ENCODE measurements around the gene TMEM131L.
"Not testable (repeated sequence)": the region's sequence is repeated elsewhere in the genome, so short reads cannot be mapped to it uniquely, and the experiment has no call there.

TMEM131L gene

DNA sequence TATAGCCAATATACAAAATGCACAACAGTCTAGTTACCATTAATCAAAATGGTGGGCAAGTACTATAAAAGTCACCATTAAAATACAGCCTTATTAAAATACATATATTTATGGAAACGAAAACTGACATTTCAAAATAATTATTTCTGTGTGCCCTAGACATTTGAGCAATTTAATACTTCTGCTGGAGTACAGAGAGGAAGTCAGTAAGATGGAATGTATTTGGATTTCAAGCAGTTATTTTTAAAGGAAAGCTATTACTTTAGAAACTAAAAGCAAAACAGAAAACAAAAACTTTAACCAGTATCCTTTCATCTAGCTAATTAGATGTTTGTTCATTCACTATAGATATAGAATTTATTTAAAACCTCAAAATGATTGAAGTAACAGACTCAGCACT, 180.1 kb downstream of the TMEM131L start:
- DNase-seq (ENCODE audit: low read depth in 3 of 3): no peak

- DNase-seq (ENCODE audit: low read depth in 3 of 3): no peak
Observed at GRCh38 chr4:153646978-153647377, 180.8 kb downstream of the TMEM131L start.

DNA sequence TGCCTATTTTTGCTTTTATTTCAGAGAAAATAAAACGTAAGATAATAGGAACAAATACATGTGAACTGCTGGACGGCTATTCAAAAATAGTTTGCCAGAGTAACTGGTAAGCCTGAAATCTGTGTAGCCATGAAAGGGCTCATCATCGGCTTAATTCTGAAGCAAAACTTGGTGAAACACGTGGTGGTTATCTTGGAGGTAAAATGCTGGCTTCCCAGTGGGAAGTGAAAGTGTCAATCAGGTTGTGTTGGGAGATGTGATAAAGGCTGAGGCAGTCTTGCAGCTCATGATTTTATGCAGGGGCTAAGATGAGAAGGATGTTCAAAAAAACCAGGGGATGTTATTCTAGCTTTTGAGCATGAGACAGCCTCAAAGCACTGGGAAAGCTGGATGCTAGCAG, 181.8 kb downstream of the TMEM131L start:
- DNase-seq (ENCODE audit: low read depth in 3 of 3): no peak

DNA sequence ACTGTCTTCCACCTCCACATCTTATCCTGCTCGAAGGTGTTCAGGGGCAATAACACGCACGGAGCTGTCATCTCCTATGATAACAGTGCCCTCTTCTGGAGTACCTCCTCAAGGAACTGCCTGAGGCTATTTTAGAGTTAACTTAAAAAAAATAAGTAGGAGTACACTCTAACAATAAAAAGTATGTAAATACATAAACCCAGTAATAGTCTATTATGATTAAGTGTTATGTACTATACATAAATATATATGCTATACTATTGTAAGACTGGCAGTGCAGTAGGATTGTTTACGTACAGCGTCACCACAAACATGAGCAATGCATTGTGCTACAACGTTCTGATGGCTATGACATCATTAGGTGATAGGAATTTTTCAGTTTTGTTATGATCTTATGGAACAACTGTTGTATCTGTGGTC, 183.4 kb downstream of the TMEM131L start:
- no peak for DNase-seq (ENCODE audit: low read depth in 3 of 3)

DNA sequence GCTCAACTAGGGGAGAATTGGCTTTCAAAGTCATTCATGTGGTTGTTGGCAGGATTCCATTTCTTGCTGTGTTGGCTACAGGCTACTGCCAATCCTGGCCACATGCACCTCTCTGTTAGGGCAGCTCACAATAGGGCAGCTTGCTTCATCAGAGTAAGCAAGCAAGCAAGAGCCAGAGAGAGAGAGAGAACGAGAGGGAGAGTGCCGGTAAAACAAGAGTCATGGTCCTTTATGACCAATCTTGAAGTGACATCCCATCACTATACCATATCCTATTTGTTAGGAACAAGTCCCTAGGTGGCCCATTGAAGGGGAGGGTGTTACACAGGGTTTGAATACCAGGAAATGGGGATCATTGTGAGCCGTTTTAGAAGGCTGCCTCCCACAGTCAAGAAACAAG, 185.0 kb downstream of the TMEM131L start:
- no peak for DNase-seq (ENCODE audit: low read depth in 3 of 3)

DNA sequence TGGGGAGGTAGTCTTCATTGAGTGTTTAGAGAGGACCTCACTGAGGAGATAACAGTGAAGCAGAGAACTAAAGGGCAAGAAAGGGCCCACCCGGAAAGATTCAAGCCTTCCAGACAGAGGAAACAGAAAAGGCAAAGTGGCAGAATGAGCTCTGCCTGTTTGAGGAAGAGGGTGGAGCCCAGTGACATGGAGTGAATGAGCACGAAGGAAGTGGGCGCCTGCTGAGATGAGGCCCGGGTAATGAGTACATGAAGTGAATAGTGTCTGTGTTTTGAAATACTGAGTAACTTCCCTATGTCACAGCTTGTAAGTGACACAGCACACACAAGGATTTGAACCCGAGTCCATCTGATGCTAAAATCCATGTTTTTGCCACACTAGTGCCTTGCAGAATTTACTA, 185.4 kb downstream of the TMEM131L start:
- peak in 2 of 3 experiments; percentile 26 for DNase-seq (ENCODE audit: low read depth in 3 of 3)

- DNase-seq (ENCODE audit: low read depth in 3 of 3): no peak
Observed at GRCh38 chr4:153652051-153652784, 186.1 kb downstream of the TMEM131L start.

DNA sequence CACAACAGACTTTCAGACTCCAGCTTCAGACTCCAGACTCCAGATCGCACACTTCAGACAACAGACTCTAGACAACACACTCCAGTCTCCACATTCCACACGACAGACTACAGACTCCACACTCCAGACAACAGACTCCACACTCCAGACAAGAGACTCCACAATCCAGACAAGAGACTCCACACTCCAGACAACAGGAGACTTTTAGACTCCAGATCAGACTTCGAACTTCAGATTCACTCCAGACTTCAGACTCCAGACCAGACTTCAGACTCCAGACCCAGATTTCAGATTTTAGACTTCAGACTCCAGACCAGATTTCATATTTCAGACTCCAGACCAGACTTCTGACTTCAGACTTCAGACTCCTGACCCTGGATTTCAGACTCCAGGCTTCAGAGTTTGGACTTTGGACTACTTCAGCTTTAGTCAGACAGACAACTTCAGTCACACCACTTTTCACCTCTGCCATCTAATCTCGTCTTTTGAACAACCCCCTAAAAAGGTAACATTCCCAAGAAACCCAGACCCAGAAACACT, 188.9 kb downstream of the TMEM131L start:
- DNase-seq (ENCODE audit: low read depth in 3 of 3): no peak

DNA sequence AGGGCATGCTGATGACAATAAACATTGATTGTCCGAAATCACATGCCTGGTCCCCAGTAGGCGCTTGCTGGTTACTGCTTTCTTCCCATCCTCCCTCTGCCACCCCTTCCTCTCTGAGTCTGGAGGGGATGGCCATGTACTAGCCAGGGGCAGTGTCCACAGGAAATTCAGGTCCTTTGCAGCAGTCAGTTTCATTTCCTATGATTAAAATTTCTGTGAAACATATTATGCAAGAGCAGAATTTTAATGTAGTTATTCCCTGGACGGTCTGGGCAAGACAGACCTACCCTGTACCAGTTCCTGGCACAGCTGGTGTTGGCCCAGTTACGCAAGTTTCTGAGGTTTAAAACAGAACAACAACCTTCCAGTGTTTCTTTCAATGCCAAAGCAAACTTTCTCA, 189.8 kb downstream of the TMEM131L start:
- no peak for DNase-seq (ENCODE audit: low read depth in 3 of 3)

GRCh38 chr4:153661215-153661822, 195.2 kb downstream of the TMEM131L start:
- no peak for DNase-seq (ENCODE audit: low read depth in 3 of 3)

GRCh38 chr4:153661908-153662307, 195.7 kb downstream of the TMEM131L start:
- DNase-seq (ENCODE audit: low read depth in 3 of 3): no peak

- DNase-seq (ENCODE audit: low read depth in 3 of 3): no peak
Observed at GRCh38 chr4:153663667-153664066, 197.5 kb downstream of the TMEM131L start.

DNA sequence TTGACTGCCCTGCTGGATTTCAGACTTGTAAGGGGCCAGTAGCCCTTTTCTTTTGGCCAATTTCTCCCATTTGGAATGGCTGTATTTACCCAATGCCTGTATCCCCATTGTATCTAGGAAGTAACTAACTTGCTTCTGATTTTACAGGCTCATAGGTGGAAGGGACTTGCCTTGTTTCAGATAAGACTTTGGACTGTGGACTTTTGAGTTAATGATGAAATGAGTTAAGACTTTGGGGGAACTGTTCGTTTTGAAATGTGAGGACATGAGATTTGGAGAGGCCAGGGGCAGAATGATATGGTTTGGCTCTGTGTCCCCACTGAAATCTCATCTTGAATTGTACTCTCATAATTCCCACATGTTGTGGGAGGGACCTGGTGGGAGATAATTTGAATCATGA, 200.3 kb downstream of the TMEM131L start:
- DNase-seq (ENCODE audit: low read depth in 3 of 3): not testable (repeated sequence)

DNA sequence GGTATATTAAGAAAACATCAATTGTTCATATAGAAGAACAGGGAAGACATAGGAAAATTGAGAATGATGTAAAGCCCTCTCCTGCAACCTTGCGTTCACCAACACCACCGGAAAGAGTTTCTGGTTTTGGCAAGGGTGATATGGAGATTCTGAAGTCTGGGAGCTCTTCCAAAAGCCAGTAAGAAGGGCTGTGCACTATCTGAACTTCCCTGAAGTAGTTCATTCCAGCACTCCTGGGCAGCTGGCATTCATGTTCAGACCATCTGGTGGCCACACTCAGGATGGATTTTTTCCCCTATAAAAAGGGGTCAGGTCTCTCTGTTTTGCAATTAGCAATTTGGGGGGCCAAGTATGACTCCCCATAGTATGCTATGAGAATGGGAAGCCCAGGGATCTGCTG, 202.5 kb downstream of the TMEM131L start:
- no peak for DNase-seq (ENCODE audit: low read depth in 3 of 3)

GRCh38 chr4:153669838-153670237, 203.7 kb downstream of the TMEM131L start:
- no peak for DNase-seq (ENCODE audit: low read depth in 3 of 3)

- no peak for DNase-seq (ENCODE audit: low read depth in 3 of 3)
Observed at GRCh38 chr4:153676486-153676885, 210.3 kb downstream of the TMEM131L start.

- DNase-seq (ENCODE audit: low read depth in 3 of 3): no peak
Observed at GRCh38 chr4:153676984-153677383, 210.8 kb downstream of the TMEM131L start.

- no peak for DNase-seq (ENCODE audit: low read depth in 3 of 3)
Observed at GRCh38 chr4:153679486-153679885, 213.3 kb downstream of the TMEM131L start.

GRCh38 chr4:153683763-153684181, 217.6 kb downstream of the TMEM131L start:
- no peak for DNase-seq (ENCODE audit: low read depth in 3 of 3)

GRCh38 chr4:153684182-153684970, 218.2 kb downstream of the TMEM131L start, which contains the start of gene TLR2:
TSS of gene TLR2 (plus strand) at chr4:153684280. CDS start at chr4:153702908, 18,628 bp downstream.
- DNase-seq (ENCODE audit: low read depth in 3 of 3): peak; percentile 45 to 58 (median 45)

- no peak for DNase-seq (ENCODE audit: low read depth in 3 of 3)
Observed at GRCh38 chr4:153684971-153685371, 218.8 kb downstream of the TMEM131L start.
